ENCODE results near the gene OR11H6. TPM values are rescaled to one million over a fixed set of nuclear protein-coding genes. Genes with fewer than 3 reads are reported as not detected.
"Not testable (repeated sequence)": the region's sequence is repeated elsewhere in the genome, so short reads cannot be mapped to it uniquely, and the experiment has no call there.

The OR11H6 gene
- total and polyA plus RNA-seq, 5 donors from 2014 or later = not detected

GRCh38 chr14:20209595-20209994, 13.9 kb upstream of the OR11H6 start:
- Mint-ChIP-seq H3K4me3 (no peak overlapping the region), H3K27ac (peak overlapping the region in 1 of 3 donors; percentile 10), H3K9me3 (peaks cover 0 to 4% (median 0%) of the 10 kb centered on the region in 7 donors), H3K4me1 (no peaks in the 10 kb centered on the region), H3K27me3 (peaks cover 10% of the 10 kb centered on the region), H3K36me3 (no peaks in the 10 kb centered on the region)
- Histone ChIP-seq H3K9me3 (ENCODE audit: control insufficient read depth in 2 of 2, low read length in 2 of 2) (no peaks in the 10 kb centered on the region), H3K4me1 (ENCODE audit: control insufficient read depth, insufficient read depth, low read length, poor library complexity, severe bottlenecking) (no peaks in the 10 kb centered on the region), H3K36me3 (ENCODE audit: control insufficient read depth, insufficient read depth, low read length) (no peaks in the 10 kb centered on the region), H3K27me3 (ENCODE audit: control insufficient read depth, insufficient read depth, low read length) (no peaks in the 10 kb centered on the region), H3K27ac (ENCODE audit: insufficient read depth, low read length, poor library complexity, severe bottlenecking) (no peak overlapping the region), H3K4me3 (ENCODE audit: low read depth, low read length) (no peak overlapping the region)
- ATAC-seq (ENCODE audit: low read depth in 2 of 2) (no peak), DNase-seq (no peak)

- not testable (repeated sequence) for H3K4me1 Mint-ChIP-seq, H3K36me3 Mint-ChIP-seq, H3K27me3 Mint-ChIP-seq
Observed at GRCh38 chr14:20212406-20212805, 11.1 kb upstream of the OR11H6 start.

GRCh38 chr14:20215196-20215595, 8.3 kb upstream of the OR11H6 start:
- Histone ChIP-seq H3K9me3 (ENCODE audit: control insufficient read depth in 2 of 2, low read length in 2 of 2) (no peaks in the 10 kb centered on the region), H3K4me3 (ENCODE audit: low read depth, low read length) (no peak overlapping the region), H3K36me3 (ENCODE audit: control insufficient read depth, insufficient read depth, low read length) (no peaks in the 10 kb centered on the region), H3K4me1 (ENCODE audit: control insufficient read depth, insufficient read depth, low read length, poor library complexity, severe bottlenecking) (no peaks in the 10 kb centered on the region), H3K27me3 (ENCODE audit: control insufficient read depth, insufficient read depth, low read length) (no peaks in the 10 kb centered on the region), H3K27ac (ENCODE audit: insufficient read depth, low read length, poor library complexity, severe bottlenecking) (no peak overlapping the region)
- no peak overlapping the region for H3K27ac Mint-ChIP-seq
- DNase-seq = no peak
- ATAC-seq (ENCODE audit: low read depth in 2 of 2) = no peak
- peaks cover 4% of the 10 kb centered on the region for H3K27me3 Mint-ChIP-seq
- no peaks in the 10 kb centered on the region for H3K4me1 Mint-ChIP-seq
- H3K4me3 Mint-ChIP-seq = no peak overlapping the region
- H3K36me3 Mint-ChIP-seq = no peaks in the 10 kb centered on the region
- H3K9me3 Mint-ChIP-seq = peaks cover 0 to 1% (median 0%) of the 10 kb centered on the region in 7 donors

More at GRCh38 chr14:20212406-20212805, 11.1 kb upstream of the OR11H6 start:
- H3K27ac ChIP-seq (ENCODE audit: insufficient read depth, low read length, poor library complexity, severe bottlenecking); H3K36me3 ChIP-seq (ENCODE audit: control insufficient read depth, insufficient read depth, low read length); H3K4me1 ChIP-seq (ENCODE audit: control insufficient read depth, insufficient read depth, low read length, poor library complexity, severe bottlenecking); H3K27me3 ChIP-seq (ENCODE audit: control insufficient read depth, insufficient read depth, low read length); DNase-seq; ATAC-seq (ENCODE audit: low read depth in 2 of 2); H3K27ac Mint-ChIP-seq; H3K4me3 Mint-ChIP-seq; H3K4me3 ChIP-seq (ENCODE audit: low read depth, low read length); H3K9me3 ChIP-seq (ENCODE audit: control insufficient read depth in 2 of 2, low read length in 2 of 2); H3K9me3 Mint-ChIP-seq: not testable (repeated sequence)

GRCh38 chr14:20219033-20219432, 4.5 kb upstream of the OR11H6 start:
- Histone ChIP-seq H3K27me3 (ENCODE audit: control insufficient read depth, insufficient read depth, low read length) (no peaks in the 10 kb centered on the region), H3K9me3 (ENCODE audit: control insufficient read depth in 2 of 2, low read length in 2 of 2) (no peaks in the 10 kb centered on the region), H3K36me3 (ENCODE audit: control insufficient read depth, insufficient read depth, low read length) (no peaks in the 10 kb centered on the region), H3K27ac (ENCODE audit: insufficient read depth, low read length, poor library complexity, severe bottlenecking) (no peak overlapping the region), H3K4me1 (ENCODE audit: control insufficient read depth, insufficient read depth, low read length, poor library complexity, severe bottlenecking) (no peaks in the 10 kb centered on the region), H3K4me3 (ENCODE audit: low read depth, low read length) (no peak overlapping the region)
- Mint-ChIP-seq H3K27ac (no peak overlapping the region), H3K4me3 (no peak overlapping the region), H3K9me3 (peaks cover 0 to 1% (median 0%) of the 10 kb centered on the region in 7 donors), H3K36me3 (no peaks in the 10 kb centered on the region), H3K27me3 (peaks cover 5% of the 10 kb centered on the region), H3K4me1 (no peaks in the 10 kb centered on the region)
- ATAC-seq (ENCODE audit: low read depth in 2 of 2) = no peak
- no peak for DNase-seq

- no peaks in the 10 kb centered on the region for H3K4me1 Mint-ChIP-seq
- Histone ChIP-seq H3K4me3 (ENCODE audit: low read depth, low read length) (no peak within 1 kb of the TSS), H3K27me3 (ENCODE audit: control insufficient read depth, insufficient read depth, low read length) (no peaks in the 10 kb centered on the region), H3K4me1 (ENCODE audit: control insufficient read depth, insufficient read depth, low read length, poor library complexity, severe bottlenecking) (no peaks in the 10 kb centered on the region), H3K36me3 (ENCODE audit: control insufficient read depth, insufficient read depth, low read length) (no peaks in the 10 kb centered on the region), H3K27ac (ENCODE audit: insufficient read depth, low read length, poor library complexity, severe bottlenecking) (no peak within 1 kb of the TSS), H3K9me3 (ENCODE audit: control insufficient read depth in 2 of 2, low read length in 2 of 2) (peaks cover 0 to 3% of the 10 kb centered on the region in 2 experiments)
- H3K36me3 Mint-ChIP-seq = peaks cover 3% of the 10 kb centered on the region
- H3K27me3 Mint-ChIP-seq = peaks cover 5% of the 10 kb centered on the region
- no peak within 1 kb of the TSS for H3K4me3 Mint-ChIP-seq
- DNase-seq = no peak
- no peak for ATAC-seq (ENCODE audit: low read depth in 2 of 2)
- no peak within 1 kb of the TSS for H3K27ac Mint-ChIP-seq
- peaks cover 0 to 31% (median 3%) of the 10 kb centered on the region in 7 donors for H3K9me3 Mint-ChIP-seq
Observed at GRCh38 chr14:20228681-20229080, 5.2 kb downstream of the OR11H6 start, which contains the start of gene OR11H7. TSS of gene OR11H7 (plus strand) at chr14:20228981.

GRCh38 chr14:20235415-20235814, 11.9 kb downstream of the OR11H6 start:
- H3K27ac ChIP-seq (ENCODE audit: insufficient read depth, low read length, poor library complexity, severe bottlenecking); H3K27me3 ChIP-seq (ENCODE audit: control insufficient read depth, insufficient read depth, low read length); H3K4me1 ChIP-seq (ENCODE audit: control insufficient read depth, insufficient read depth, low read length, poor library complexity, severe bottlenecking); H3K27me3 Mint-ChIP-seq; H3K4me3 ChIP-seq (ENCODE audit: low read depth, low read length); H3K4me3 Mint-ChIP-seq; ATAC-seq (ENCODE audit: low read depth in 2 of 2); H3K9me3 ChIP-seq (ENCODE audit: control insufficient read depth in 2 of 2, low read length in 2 of 2); H3K4me1 Mint-ChIP-seq; H3K36me3 ChIP-seq (ENCODE audit: control insufficient read depth, insufficient read depth, low read length); H3K36me3 Mint-ChIP-seq; DNase-seq; H3K9me3 Mint-ChIP-seq; H3K27ac Mint-ChIP-seq: not testable (repeated sequence)

- H3K36me3 Mint-ChIP-seq = peaks cover under 1% of the 10 kb centered on the region
- Histone ChIP-seq H3K36me3 (ENCODE audit: control insufficient read depth, insufficient read depth, low read length) (no peaks in the 10 kb centered on the region), H3K9me3 (ENCODE audit: control insufficient read depth in 2 of 2, low read length in 2 of 2) (peaks cover 0 to 5% of the 10 kb centered on the region in 2 experiments), H3K27me3 (ENCODE audit: control insufficient read depth, insufficient read depth, low read length) (peaks cover 1% of the 10 kb centered on the region), H3K4me1 (ENCODE audit: control insufficient read depth, insufficient read depth, low read length, poor library complexity, severe bottlenecking) (no peaks in the 10 kb centered on the region), H3K4me3 (ENCODE audit: low read depth, low read length) (no peak overlapping the region), H3K27ac (ENCODE audit: insufficient read depth, low read length, poor library complexity, severe bottlenecking) (no peak overlapping the region)
- peaks cover 0 to 6% (median 4%) of the 10 kb centered on the region in 7 donors for H3K9me3 Mint-ChIP-seq
- H3K27ac Mint-ChIP-seq = no peak overlapping the region
- H3K4me1 Mint-ChIP-seq = no peaks in the 10 kb centered on the region
- no peak overlapping the region for H3K4me3 Mint-ChIP-seq
- H3K27me3 Mint-ChIP-seq = no peaks in the 10 kb centered on the region
- no peak for ATAC-seq (ENCODE audit: low read depth in 2 of 2)
- peak in 1 of 3 donors; percentile 32 for DNase-seq
Observed at GRCh38 chr14:20247646-20248246, 24.2 kb downstream of the OR11H6 start.

GRCh38 chr14:20262642-20263128, 39.2 kb downstream of the OR11H6 start:
- H3K4me1 Mint-ChIP-seq = no peaks in the 10 kb centered on the region
- H3K36me3 Mint-ChIP-seq = peaks cover 26% of the 10 kb centered on the region
- no peak overlapping the region for H3K4me3 Mint-ChIP-seq
- no peaks in the 10 kb centered on the region for H3K36me3 ChIP-seq (ENCODE audit: control insufficient read depth, insufficient read depth, low read length)
- no peak for ATAC-seq (ENCODE audit: low read depth in 2 of 2)
- H3K27ac Mint-ChIP-seq = no peak overlapping the region
- no peaks in the 10 kb centered on the region for H3K27me3 ChIP-seq (ENCODE audit: control insufficient read depth, insufficient read depth, low read length)
- H3K9me3 Mint-ChIP-seq = peaks cover 0 to 3% (median 0%) of the 10 kb centered on the region in 7 donors
- no peaks in the 10 kb centered on the region for H3K4me1 ChIP-seq (ENCODE audit: control insufficient read depth, insufficient read depth, low read length, poor library complexity, severe bottlenecking)
- no peak overlapping the region for H3K27ac ChIP-seq (ENCODE audit: insufficient read depth, low read length, poor library complexity, severe bottlenecking)
- no peaks in the 10 kb centered on the region for H3K9me3 ChIP-seq (ENCODE audit: control insufficient read depth in 2 of 2, low read length in 2 of 2)
- no peak for DNase-seq
- no peaks in the 10 kb centered on the region for H3K27me3 Mint-ChIP-seq
- no peak overlapping the region for H3K4me3 ChIP-seq (ENCODE audit: low read depth, low read length)
